ENCODE results near the gene XPO6.

XPO6 gene

GRCh38 chr16:28062847-28063521, 148.8 kb downstream of the XPO6 start:
- no peak for DNase-seq (ENCODE audit: extremely low read depth, low read depth)
- no peak for TF ChIP-seq CTCF (IDR thresholded peaks at IDR 0.05; ENCODE audit: low read depth, low read length, missing control alignments)
- no peak overlapping the region for H3K4me3 ChIP-seq (replicated peaks; ENCODE audit: low read depth, low read length)

GRCh38 chr16:28062261-28062846, 149.4 kb downstream of the XPO6 start:
- no peak for DNase-seq (ENCODE audit: extremely low read depth, low read depth)
- TF ChIP-seq CTCF (IDR thresholded peaks at IDR 0.05; ENCODE audit: low read depth, low read length, missing control alignments), result no peak
- H3K4me3 ChIP-seq (replicated peaks; ENCODE audit: low read depth, low read length), result no peak overlapping the region

GRCh38 chr16:28061352-28062101, 150.2 kb downstream of the XPO6 start:
- TF ChIP-seq CTCF (IDR thresholded peaks at IDR 0.05; ENCODE audit: low read depth, low read length, missing control alignments), result no peak
- no peak for DNase-seq (ENCODE audit: extremely low read depth, low read depth)
- no peak overlapping the region for H3K4me3 ChIP-seq (replicated peaks; ENCODE audit: low read depth, low read length)

GRCh38 chr16:28059841-28060575, 151.8 kb downstream of the XPO6 start:
- no peak for TF ChIP-seq CTCF (IDR thresholded peaks at IDR 0.05; ENCODE audit: low read depth, low read length, missing control alignments)
- no peak for DNase-seq (ENCODE audit: extremely low read depth, low read depth)
- no peak overlapping the region for H3K4me3 ChIP-seq (replicated peaks; ENCODE audit: low read depth, low read length)

GRCh38 chr16:28058839-28059589, 152.8 kb downstream of the XPO6 start:
- H3K4me3 ChIP-seq (replicated peaks; ENCODE audit: low read depth, low read length), result no peak overlapping the region
- no peak for TF ChIP-seq CTCF (IDR thresholded peaks at IDR 0.05; ENCODE audit: low read depth, low read length, missing control alignments)
- DNase-seq (ENCODE audit: extremely low read depth, low read depth), result no peak

- no peak overlapping the region for H3K4me3 ChIP-seq (replicated peaks; ENCODE audit: low read depth, low read length)
- DNase-seq (ENCODE audit: extremely low read depth, low read depth), result no peak
- TF ChIP-seq CTCF (IDR thresholded peaks at IDR 0.05; ENCODE audit: low read depth, low read length, missing control alignments), result no peak
Observed at GRCh38 chr16:28057949-28058348, 153.8 kb downstream of the XPO6 start.
